HG02759 (cell line): ENCODE data around the gene PLCB2.

ENCODE experiments used
- ATAC-seq: cut with Tn5 transposase; IDR thresholded peaks from one replicate; pipeline ENCODE4 v1.9.1; 2021; ENCODE audit warnings: mild to moderate bottlenecking, moderate library complexity; ENCODE audit not compliant: unreplicated experiment

The PLCB2 gene

GRCh38 chr15:40328176-40328575, 20.4 kb upstream of the PLCB2 start:
- no peak for ATAC-seq

DNA sequence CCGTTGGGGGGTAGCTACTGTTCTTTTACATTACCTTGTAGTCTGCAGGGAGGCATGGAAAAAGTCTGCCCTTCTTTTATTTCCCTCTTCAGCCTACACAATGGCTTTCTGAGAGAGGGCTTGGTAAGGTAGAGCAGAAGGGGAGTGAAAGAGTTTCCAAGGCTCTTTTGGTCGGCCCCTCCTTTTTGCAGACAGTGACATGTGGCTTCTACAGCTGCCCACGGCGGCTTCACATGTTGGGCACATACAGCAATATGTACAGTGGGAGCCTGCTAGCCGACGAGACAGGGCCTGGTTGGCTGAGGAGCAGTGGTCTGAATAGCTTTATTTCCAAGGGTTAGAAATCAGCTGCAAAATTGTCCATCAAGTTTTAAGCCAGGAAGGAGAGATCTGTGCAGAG, 19.7 kb upstream of the PLCB2 start:
- no peak for ATAC-seq

DNA sequence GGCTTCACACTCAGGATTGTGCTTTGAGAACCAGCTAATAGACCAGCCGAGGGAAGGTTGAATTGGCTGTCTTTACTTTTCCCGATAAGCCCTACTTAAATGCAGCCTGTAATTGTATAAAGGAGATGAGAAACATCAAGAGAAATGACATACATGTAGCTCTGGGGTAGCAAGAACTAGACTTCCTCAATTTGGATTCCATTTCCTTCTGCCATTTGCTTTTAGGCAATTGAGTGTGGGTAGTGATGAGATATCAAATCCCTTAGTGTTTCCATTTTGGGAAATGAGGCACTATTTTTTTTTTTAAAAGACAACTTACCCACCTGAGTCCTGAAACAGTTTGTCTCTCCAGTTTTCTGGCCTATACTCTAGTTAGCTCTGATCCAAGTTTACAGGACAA, 18.0 kb upstream of the PLCB2 start:
- ATAC-seq, result no peak

GRCh38 chr15:40325188-40325587, 17.5 kb upstream of the PLCB2 start:
- ATAC-seq, result no peak

GRCh38 chr15:40323953-40324937, 16.5 kb upstream of the PLCB2 start:
- peak; percentile 9 for ATAC-seq

- peak; percentile 89 for ATAC-seq
Observed at GRCh38 chr15:40323239-40323952, 15.7 kb upstream of the PLCB2 start, which contains the start of gene INAFM2. Gene INAFM2 (plus strand): TSS chr15:40323692. CDS start chr15:40324056, 364 bp downstream.

- no peak for ATAC-seq
Observed at GRCh38 chr15:40322531-40323238, 14.9 kb upstream of the PLCB2 start.

- ATAC-seq, result no peak
Observed at GRCh38 chr15:40320931-40321371, 13.2 kb upstream of the PLCB2 start.

DNA sequence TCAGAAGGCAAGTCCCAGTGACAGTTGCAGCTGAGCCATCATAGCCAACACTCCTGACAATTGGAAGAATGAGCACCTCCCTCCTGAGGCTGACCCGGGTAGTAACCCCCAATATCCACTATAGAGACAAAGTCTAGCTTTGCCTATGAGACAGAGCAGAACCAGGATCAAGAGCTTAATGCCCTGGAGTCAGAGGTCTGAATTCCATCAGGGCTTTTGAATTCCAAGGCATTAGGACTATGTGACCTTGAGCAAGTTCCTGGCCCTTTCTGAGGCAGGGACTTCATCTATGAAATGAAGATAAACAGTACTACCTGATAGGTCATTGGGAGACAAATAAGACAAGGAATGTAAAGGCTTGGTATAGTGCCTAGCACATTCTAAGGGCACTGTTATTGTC, 12.7 kb upstream of the PLCB2 start:
- ATAC-seq, result no peak

GRCh38 chr15:40317580-40317979, 9.8 kb upstream of the PLCB2 start:
- no peak for ATAC-seq

- no peak for ATAC-seq
Observed at GRCh38 chr15:40316931-40317330, 9.2 kb upstream of the PLCB2 start.

GRCh38 chr15:40314723-40315276, 7.1 kb upstream of the PLCB2 start:
- no peak for ATAC-seq

- ATAC-seq, result no peak
Observed at GRCh38 chr15:40313531-40314398, 6.0 kb upstream of the PLCB2 start.

DNA sequence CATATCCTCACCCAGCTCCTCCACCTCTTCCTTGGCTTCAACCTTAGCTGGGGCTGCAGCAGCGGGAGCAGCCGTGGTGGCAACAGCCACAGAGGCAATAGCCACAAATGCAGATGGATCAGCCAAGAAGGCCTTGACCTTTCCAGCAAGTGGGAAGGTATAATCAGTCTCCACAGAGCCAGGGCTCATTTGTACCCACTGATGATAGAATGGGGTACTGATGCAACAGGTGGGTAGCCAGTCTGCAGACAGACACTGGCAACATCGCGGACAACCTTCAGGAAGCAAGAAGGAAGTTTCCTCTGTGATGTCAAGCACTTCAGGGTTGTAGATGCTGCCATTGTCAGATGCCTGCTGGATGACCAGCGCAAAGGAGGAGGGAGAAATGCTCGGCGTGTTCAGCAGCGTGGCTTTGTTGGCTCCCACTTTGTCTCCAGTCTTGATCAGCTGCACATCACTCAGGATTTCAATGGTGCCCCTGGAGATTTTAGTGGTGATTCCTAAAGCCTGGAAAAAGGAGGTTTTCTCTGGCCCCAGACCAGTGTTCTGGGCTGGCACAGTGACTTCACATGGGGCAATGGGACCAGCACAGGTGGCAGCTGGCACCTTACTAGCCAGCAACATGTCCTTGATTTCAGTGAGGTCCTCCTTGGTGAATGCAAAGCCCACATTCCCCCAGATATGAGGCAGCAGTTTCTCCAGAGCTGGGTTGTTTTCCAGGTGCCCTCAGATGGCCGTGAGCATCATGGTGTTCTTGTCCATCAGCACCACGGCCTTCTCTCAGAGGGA, 4.8 kb upstream of the PLCB2 start:
- no peak for ATAC-seq

DNA sequence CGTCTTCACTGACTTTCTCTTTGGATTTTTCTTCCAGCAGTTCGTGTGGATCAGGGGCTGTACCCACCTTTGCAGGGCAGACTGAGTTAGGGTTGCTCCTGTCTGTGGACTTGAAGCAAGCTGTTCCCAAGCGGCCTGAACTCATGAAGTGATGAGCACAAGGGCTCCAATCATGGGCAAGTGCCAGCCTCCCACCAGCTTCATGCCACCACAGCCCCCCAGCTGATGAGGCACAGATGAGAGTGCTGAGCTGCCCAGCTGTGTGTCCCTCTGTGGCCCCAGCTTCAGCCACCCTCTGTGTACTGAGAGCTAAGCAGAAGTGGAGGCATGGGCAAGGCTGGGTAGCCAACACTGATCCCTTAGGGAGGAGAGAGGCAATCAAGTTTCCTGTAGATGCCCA, 3.3 kb upstream of the PLCB2 start:
- no peak for ATAC-seq

DNA sequence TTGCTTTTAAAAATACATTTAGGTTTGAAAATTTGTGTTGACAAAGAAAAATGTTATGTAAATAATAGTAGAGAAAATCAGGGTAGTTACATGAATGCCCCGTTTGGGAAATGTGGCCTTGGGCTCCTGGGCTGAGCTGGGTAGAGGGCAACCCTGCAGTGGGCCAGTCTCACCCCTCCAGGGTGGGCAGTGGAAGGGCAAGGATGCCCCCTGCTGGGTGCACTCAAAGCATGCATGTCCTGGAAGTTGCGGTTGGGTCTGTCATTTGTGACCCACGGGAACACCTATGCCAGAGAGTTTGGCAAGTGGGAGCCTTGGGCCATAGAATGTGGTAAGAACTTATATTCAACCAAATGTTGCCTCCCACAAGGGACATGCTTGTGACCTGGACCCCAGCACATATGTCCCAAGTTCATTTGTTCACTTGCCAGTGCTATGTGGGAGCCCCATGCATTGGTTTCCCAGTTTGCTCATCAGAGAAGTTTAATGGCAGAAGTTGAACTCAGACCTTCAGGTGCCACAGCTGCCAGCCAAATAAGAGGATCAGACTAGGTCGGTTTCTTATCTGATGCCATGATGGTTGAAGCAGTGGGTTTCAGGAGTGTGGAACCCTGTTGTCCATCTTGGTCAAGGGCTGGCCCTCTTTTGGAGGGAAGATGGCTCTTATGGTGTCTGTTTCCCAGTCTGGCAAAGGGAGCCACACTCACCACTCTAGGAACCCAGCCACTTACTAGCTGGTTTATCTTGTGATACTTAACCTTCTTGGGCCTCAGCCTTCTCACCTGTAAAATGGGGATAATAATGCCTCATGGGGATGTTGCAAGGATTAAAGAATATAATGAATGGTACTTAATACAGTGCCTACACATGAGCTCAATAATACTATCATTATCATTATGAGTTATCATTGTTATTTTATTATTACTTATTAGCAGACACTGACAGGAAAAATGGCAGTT, 2.5 kb upstream of the PLCB2 start:
- ATAC-seq, result no peak

DNA sequence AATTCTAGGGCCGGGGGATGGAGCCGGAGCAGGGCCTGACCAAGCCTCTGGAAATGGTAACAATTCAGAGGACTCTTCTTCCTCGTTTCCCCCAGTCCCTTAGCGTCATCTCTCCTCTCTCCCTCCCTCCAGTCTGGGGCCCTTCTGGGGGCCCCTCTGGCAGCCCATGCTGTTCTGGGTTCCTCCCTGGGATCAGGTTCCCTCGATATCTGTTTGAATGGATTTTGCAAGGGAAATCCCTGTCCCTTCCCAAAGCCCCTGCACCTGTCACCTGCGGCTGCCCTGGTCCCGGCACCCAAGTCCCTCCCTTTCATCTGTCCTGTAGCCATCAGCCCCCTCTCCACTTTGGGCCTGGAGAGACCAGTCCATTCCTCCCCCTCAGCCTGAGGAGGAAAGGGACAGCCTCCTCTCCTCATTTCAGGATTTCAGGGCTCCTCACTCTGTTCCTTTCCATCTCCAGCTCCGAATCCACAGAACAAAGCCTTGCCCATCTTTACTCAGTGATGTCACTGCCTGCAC, 1.7 kb upstream of the PLCB2 start:
- ATAC-seq, result no peak

DNA sequence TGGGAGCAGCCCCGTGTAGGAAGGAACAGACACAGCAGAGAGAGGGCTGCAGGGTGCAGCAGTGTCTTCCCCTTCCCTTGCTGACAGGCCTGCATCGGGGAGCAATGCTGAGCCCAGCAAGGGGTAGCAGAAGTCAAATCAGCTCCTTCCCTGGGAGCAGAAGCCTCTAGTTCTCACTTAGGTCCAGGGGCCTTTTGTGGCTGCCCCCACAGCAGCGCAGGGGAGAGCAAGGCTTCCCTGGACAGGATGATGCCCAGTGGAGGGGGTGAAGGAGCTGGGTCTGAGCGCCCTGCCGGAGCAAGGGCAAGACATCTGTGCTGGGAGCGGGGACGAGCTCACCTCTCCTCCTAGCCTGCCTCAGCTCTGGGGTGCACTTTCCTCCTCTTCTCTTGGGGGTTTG, 827 bp downstream of the PLCB2 start:
- no peak for ATAC-seq
